B cell (primary cell): ENCODE measurements around the gene ASB4. TPM values are rescaled to one million over a fixed set of nuclear protein-coding genes. Genes with fewer than 3 reads are reported as not detected.

Source experiments
- ATAC-seq: fragments of 200-7000 bp; cut with Tn5 transposase; one replicate; pipeline ENCODE4 v1.10.0; 2021; ENCODE audit warnings: low read depth, mild to moderate bottlenecking, moderate number of reproducible peaks, moderate library complexity
- CTCF ChIA-PET: fragments of 350-600 bp; sonication (Branson Sonifier 250); formaldehyde crosslinking; loops from one replicate; lab custom pipeline; 2021; ENCODE audit warnings: antibody characterized with exemption, inconsistent platforms; lab: Charles Lee
- POLR2A ChIA-PET: fragments of 350-600 bp; sonication (Branson Sonifier 250); formaldehyde crosslinking; loops from one replicate; lab custom pipeline; 2021; ENCODE audit warnings: antibody characterized with exemption; lab: Charles Lee
- DNase-seq: peaks from one replicate; pipeline ENCODE4 v3.0.0; 2013
- H2AFZ ChIP-seq: 2 replicates; pipeline ENCODE4 v1.6.1; 2012; ENCODE audit warnings: mild to moderate bottlenecking, low read depth, low read length; ENCODE audit not compliant: insufficient read depth, poor library complexity, severe bottlenecking
- H3K27ac ChIP-seq, 2 donors: 1 replicate in 1 of 2; 2 replicates in 1 of 2; pipeline ENCODE4 v1.5.1; 2012 to 2013; ENCODE audit warnings: low read length in 2 of 2, mild to moderate bottlenecking in 2 of 2, moderate library complexity in 1 of 2
- H3K27me3 ChIP-seq, 4 experiments: fragments of 200-600 bp in 1 of 4; sonication (generic) in 1 of 4; replicated peaks in 1 of 4; 1 replicate in 2 of 4; 2 replicates in 2 of 4; pipeline versions ENCODE4 v1.6.1 to v1.7.0; 2013 to 2016; ENCODE audit warnings: low read length in 3 of 4, mild to moderate bottlenecking in 2 of 4, mixed read lengths in 1 of 4, moderate library complexity in 1 of 4; ENCODE audit not compliant: insufficient read depth in 4 of 4, control insufficient read depth in 3 of 4; ENCODE audit errors: control extremely low read depth in 1 of 4
- H3K36me3 ChIP-seq, 2 experiments: replicated peaks in 1 of 2; 1 replicate in 1 of 2; 2 replicates in 1 of 2; pipeline versions ENCODE4 v1.6.1 to v1.7.1; 2013; ENCODE audit warnings: low read length in 1 of 2; ENCODE audit not compliant: insufficient read depth in 2 of 2, control insufficient read depth in 1 of 2; ENCODE audit errors: control extremely low read depth in 1 of 2, extremely low read depth in 1 of 2
- H3K4me1 ChIP-seq, 2 donors: fragments of 200-600 bp in 1 of 2; sonication (generic) in 1 of 2; 1 replicate in 1 of 2; 2 replicates in 1 of 2; pipeline versions ENCODE4 v1.5.1 to v1.6.1; 2013 to 2017; ENCODE audit warnings: low read length in 2 of 2; ENCODE audit not compliant: control insufficient read depth in 2 of 2, insufficient read depth in 2 of 2
- H3K4me2 ChIP-seq: replicated peaks from 2 replicates; pipeline ENCODE3; 2012; ENCODE audit warnings: mild to moderate bottlenecking, low read depth, low read length; ENCODE audit not compliant: poor library complexity, severe bottlenecking
- H3K4me3 ChIP-seq, 5 experiments: fragments of 200-600 bp in 1 of 5; sonication (generic) in 1 of 5; 1 replicate in 3 of 5; 2 replicates in 2 of 5; pipeline versions ENCODE4 v1.5.1 to v1.7.0; 2011 to 2016; ENCODE audit warnings: low read length in 4 of 5, mild to moderate bottlenecking in 4 of 5, low read depth in 2 of 5, control low read depth in 1 of 5, moderate library complexity in 1 of 5; ENCODE audit not compliant: insufficient read depth in 1 of 5; ENCODE audit errors: control extremely low read depth in 1 of 5, extremely low read depth in 1 of 5
- H3K79me2 ChIP-seq: fragments of 200-600 bp; sonication (generic); one replicate; pipeline ENCODE4 v1.6.0; 2016; ENCODE audit warnings: low read length; ENCODE audit not compliant: control insufficient read depth, insufficient read depth
- H3K9ac ChIP-seq: fragments of 200-600 bp; sonication (generic); 2 replicates; pipeline ENCODE4 v1.6.1; 2017; ENCODE audit warnings: mild to moderate bottlenecking, low read length, moderate library complexity
- H3K9me3 ChIP-seq, 3 donors: one replicate each; pipeline versions ENCODE4 v1.6.1 to v1.7.1; 2013; ENCODE audit warnings: low read length in 2 of 3; ENCODE audit not compliant: control insufficient read depth in 2 of 3, insufficient read depth in 1 of 3; ENCODE audit errors: control extremely low read depth in 1 of 3
- H4K20me1 ChIP-seq: 2 replicates; pipeline ENCODE4 v1.6.0; 2012; ENCODE audit warnings: mild to moderate bottlenecking, low read length; ENCODE audit not compliant: insufficient read depth, control insufficient read depth, poor library complexity, severe bottlenecking
- H3K27ac Mint-ChIP-seq: one replicate; pipeline ENCODE4 v1.8.0; 2021; ENCODE audit warnings: mixed read lengths
- H3K27me3 Mint-ChIP-seq: one replicate; pipeline ENCODE4 v1.8.0; 2021; ENCODE audit warnings: mixed read lengths
- H3K4me1 Mint-ChIP-seq: one replicate; pipeline ENCODE4 v1.8.0; 2021; ENCODE audit warnings: mixed read lengths
- H3K4me3 Mint-ChIP-seq: one replicate; pipeline ENCODE4 v1.8.0; 2021; ENCODE audit warnings: mixed read lengths
- H3K9me3 Mint-ChIP-seq: one replicate; pipeline ENCODE4 v1.8.0; 2022; ENCODE audit warnings: mixed read lengths; ENCODE audit not compliant: insufficient read depth
- CTCF ChIP-seq: fragments of 200-600 bp; IDR thresholded peaks from one replicate; pipeline ENCODE4 v1.8.0; 2022; ENCODE audit warnings: antibody characterized with exemption, mild to moderate bottlenecking
- EZH2 ChIP-seq: IDR thresholded peaks from 2 replicates; pipeline ENCODE4 v1.6.1; 2012; ENCODE audit warnings: borderline replicate concordance, low read depth, mild to moderate bottlenecking, moderate library complexity, low read length; ENCODE audit not compliant: insufficient read depth, poor library complexity, severe bottlenecking
- WGBS: methylation state at CpG from one replicate; pipeline ENCODE4 v1.1.5; 2013; ENCODE audit warnings: missing lambda C conversion rate; ENCODE audit not compliant: insufficient coverage; 5-methylcytosine and 5-hydroxymethylcytosine counted together
- intact Hi-C: fragments of 100-400 bp; cut with micrococcal nuclease; formaldehyde crosslinking; loops from one replicate; pipeline ENCODE4 v1.10.0; 2022
- polyA plus RNA-seq: library from polyadenylated mRNA; depleted of rRNA; stranded (reverse); fragments of >200 nt; gene quantifications from 2 replicates; pipeline ENCODE4 v1.2.3, GENCODE V29; 2012
- total RNA-seq, 2 donors: library from RNA; stranded (reverse); fragments of 120-200 nt in 1 of 2; gene quantifications; 1 replicate in 1 of 2; 2 replicates in 1 of 2; pipeline versions ENCODE4 v1.2.3 to v1.2.4, GENCODE V29; 2013 to 2022

Gene ASB4
- total and polyA plus RNA-seq, 2 donors (not counting 1 experiment from before 2014, with no cell fraction given): not detected

- intact Hi-C loops: no loop called here
- Mint-ChIP-seq H3K27ac (no peak overlapping the region), H3K4me1 (peaks cover 3% of the 10 kb centered on the region), H3K9me3 (no peaks in the 10 kb centered on the region), H3K4me3 (no peak overlapping the region), H3K27me3 (peaks cover 7% of the 10 kb centered on the region)
- no peaks in the 10 kb centered on the region for H3K9me3 ChIP-seq
- no peaks in the 10 kb centered on the region for H3K36me3 ChIP-seq
- no peak for TF ChIP-seq CTCF
- DNase-seq (no peak), ATAC-seq (no peak)
- H2AFZ ChIP-seq: no peak overlapping the region
- no peak overlapping the region for H3K9ac ChIP-seq
- no peaks in the 10 kb centered on the region for H4K20me1 ChIP-seq
- POLR2A ChIA-PET: no interaction called here
- no peak overlapping the region for H3K4me2 ChIP-seq
- no peaks in the 10 kb centered on the region for H3K4me1 ChIP-seq
- CTCF ChIA-PET: interaction anchor here (0.9 to 15.1 kb wide), 6 partner anchors 10 to 163 kb away, joined by 3 to 681 read pairs (median 6); no protein-coding TSS in a partner anchor
- no peaks in the 10 kb centered on the region for H3K27me3 ChIP-seq
- no peak overlapping the region for H3K4me3 ChIP-seq
- no peaks in the 10 kb centered on the region for H3K79me2 ChIP-seq
- H3K27ac ChIP-seq: no peak overlapping the region
- WGBS: no CpG with 5 or more reads among the region's 3 CpGs
Observed at GRCh38 chr7:95531605-95532219, 46.0 kb downstream of the ASB4 start.

GRCh38 chr7:95534796-95535195, 49.1 kb downstream of the ASB4 start:
- no peak overlapping the region for H3K4me3 ChIP-seq
- H3K27ac ChIP-seq: no peak overlapping the region
- no peak overlapping the region for H2AFZ ChIP-seq
- Mint-ChIP-seq H3K9me3 (no peaks in the 10 kb centered on the region), H3K27me3 (peaks cover 11% of the 10 kb centered on the region), H3K4me3 (no peak overlapping the region), H3K27ac (no peak overlapping the region), H3K4me1 (no peaks in the 10 kb centered on the region)
- ATAC-seq (no peak), DNase-seq (no peak)
- peaks cover 0 to 4% (median 0%) of the 10 kb centered on the region in 4 experiments for H3K27me3 ChIP-seq
- H3K4me2 ChIP-seq: no peak overlapping the region
- H3K9ac ChIP-seq: no peak overlapping the region
- no peaks in the 10 kb centered on the region for H3K4me1 ChIP-seq
- TF ChIP-seq CTCF (no peak), EZH2 (no peak)
- WGBS: no CpG with 5 or more reads among the region's 2 CpGs
- H3K9me3 ChIP-seq: no peaks in the 10 kb centered on the region
- CTCF ChIA-PET: interaction anchor here (0.6 to 15.1 kb wide), 4 partner anchors 10 to 154 kb away, joined by 3 to 681 read pairs (median 6); no protein-coding TSS in a partner anchor
- POLR2A ChIA-PET: no interaction called here
- no peaks in the 10 kb centered on the region for H3K36me3 ChIP-seq
- no peaks in the 10 kb centered on the region for H4K20me1 ChIP-seq
- intact Hi-C loops: no loop called here
- H3K79me2 ChIP-seq: no peaks in the 10 kb centered on the region
